Measurements from ENCODE around the gene TCP11.

TCP11 gene

DNA sequence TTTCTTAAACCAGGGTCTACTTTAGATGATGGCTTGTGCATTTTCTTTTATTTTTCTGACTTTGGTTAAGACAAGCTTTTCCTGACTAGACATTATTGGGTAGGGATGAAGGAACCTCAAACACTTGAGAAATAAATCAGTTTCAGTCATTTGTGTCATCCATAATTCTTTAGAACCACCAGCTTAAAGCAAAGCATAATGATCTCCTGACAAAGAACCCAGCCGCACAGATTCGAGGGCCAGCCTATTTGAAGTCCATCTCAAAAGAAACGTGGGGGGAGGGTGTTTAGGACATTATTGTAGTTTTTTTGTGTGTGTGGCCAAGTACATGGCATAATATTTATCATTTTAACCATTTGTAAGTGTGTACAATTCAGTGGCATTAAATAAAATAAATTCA is 6.3 kb upstream of the TCP11 start:
- FAIRE-seq, result no peak
- TF ChIP-seq, protein P1, sequence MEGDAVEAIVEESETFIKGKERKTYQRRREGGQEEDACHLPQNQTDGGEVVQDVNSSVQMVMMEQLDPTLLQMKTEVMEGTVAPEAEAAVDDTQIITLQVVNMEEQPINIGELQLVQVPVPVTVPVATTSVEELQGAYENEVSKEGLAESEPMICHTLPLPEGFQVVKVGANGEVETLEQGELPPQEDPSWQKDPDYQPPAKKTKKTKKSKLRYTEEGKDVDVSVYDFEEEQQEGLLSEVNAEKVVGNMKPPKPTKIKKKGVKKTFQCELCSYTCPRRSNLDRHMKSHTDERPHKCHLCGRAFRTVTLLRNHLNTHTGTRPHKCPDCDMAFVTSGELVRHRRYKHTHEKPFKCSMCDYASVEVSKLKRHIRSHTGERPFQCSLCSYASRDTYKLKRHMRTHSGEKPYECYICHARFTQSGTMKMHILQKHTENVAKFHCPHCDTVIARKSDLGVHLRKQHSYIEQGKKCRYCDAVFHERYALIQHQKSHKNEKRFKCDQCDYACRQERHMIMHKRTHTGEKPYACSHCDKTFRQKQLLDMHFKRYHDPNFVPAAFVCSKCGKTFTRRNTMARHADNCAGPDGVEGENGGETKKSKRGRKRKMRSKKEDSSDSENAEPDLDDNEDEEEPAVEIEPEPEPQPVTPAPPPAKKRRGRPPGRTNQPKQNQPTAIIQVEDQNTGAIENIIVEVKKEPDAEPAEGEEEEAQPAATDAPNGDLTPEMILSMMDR (IDR thresholded peaks at IDR 0.05; ENCODE audit: insufficient read depth, missing control alignments), result no peak
- no peak for DNase-seq (ENCODE audit: insufficient read length, low spot score)

DNA sequence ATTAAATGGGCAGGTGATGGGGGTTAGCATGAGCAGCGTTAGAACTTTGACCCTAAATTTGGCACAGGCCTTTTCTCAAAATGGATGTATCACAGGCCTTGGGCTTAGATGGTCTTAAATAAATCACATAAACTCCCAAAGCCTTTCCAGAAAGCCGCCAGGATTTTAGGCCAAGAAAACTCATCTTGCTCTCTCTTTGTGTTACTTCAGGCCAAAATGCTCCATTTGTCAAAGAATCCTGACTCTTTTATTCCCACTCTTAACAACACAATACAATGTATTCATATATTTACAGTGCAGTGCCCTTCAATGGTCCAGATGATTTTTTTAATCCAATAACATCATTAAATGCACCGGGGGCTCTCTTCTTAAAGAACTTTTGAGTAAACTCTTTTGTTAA is 5.9 kb upstream of the TCP11 start:
- TF ChIP-seq, protein P1 (IDR thresholded peaks at IDR 0.05; ENCODE audit: insufficient read depth, missing control alignments), result no peak
- FAIRE-seq (no peak), DNase-seq (ENCODE audit: insufficient read length, low spot score) (no peak)

DNA sequence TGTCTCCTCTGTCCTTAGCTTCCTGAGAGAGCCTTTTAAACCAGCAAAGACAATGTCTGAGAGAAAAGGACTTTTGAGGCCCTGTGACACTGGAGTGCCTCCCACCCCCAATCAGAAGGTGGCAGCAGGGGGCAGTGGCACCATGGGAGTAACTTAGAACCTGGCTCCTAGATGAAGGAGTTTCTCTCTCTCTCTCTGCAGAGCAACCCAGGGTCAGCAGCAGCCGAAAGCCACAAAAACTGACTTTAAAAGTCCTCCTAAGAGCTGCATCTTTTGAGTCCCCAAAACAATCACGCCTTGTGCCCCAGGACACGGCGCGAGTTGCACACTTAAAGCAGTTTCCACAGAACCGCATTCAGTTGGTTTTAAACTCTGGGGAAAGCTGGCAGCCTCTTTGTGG is 5.3 kb upstream of the TCP11 start:
- TF ChIP-seq, protein P1 (IDR thresholded peaks at IDR 0.05; ENCODE audit: insufficient read depth, missing control alignments), result peak; percentile 81
- peak; percentile 37 for DNase-seq (ENCODE audit: insufficient read length, low spot score)
- FAIRE-seq, result no peak

DNA sequence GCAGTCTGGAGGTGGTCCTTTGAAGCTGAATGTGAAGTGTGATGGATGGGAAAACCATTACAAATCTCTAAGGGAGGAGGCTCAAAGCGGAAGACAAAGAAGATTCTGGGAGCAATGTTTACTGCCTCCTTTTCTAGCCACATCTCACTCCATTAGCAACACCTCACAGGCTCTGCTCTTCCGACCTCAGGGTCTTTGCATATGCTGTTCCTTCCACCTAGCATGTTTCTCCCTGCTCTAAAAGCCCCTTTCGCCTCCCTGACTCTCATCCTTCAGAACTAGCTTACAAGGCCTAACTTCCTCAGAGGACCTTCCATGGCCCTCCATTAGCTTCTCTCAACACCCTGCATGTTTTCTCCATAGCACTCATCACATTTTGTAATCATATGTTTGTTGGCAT is 4.6 kb upstream of the TCP11 start:
- DNase-seq (ENCODE audit: insufficient read length, low spot score), result no peak
- TF ChIP-seq, protein P1 (IDR thresholded peaks at IDR 0.05; ENCODE audit: insufficient read depth, missing control alignments), result no peak
- FAIRE-seq, result no peak

DNA sequence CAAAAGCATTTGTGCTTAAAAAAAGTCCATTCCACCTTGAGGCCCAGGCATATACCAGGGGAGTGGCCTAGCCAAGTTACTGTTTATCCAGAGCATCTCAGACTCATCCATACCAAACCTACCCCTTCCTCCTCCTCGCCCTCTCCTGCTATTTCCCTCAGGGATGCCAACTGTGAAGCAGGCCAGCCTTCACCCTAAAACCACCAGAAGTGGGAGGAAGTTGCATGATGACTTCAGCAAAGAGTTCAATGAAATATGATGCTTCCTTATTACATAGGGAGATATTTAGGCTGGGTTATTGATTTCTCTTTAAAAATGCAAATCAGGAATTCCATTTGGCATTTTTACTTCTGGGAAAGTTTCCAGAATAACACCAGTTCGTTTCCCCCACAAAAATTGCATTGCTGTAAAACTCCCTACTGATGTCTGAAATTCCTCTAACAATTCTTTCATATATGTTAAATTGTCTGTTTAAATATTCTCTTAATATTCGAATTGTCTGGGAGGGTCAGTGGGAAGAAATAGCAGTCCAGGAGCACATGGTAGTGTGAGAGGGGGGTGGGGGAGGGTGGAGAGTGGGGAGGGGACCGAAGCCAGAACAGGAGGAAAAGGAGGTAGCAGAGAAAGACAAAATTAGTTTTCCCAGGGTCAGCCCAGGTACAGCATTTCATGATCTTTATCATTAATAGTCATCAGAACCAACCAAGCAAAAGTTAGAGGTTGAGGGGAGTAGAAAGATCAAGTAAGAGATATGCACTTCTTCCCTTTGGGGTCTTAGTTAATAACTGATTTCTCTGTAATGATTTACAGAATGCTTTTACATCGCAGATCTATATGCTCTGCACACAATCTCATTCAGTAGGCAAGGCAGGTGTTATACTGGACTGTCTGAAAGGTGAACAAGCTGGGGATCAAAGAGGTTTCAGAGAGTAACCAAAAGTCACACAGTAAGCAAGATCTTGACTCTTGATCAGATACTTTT is 1.7 kb upstream of the TCP11 start:
- DNase-seq (ENCODE audit: insufficient read length, low spot score) (no peak), FAIRE-seq (no peak)
- TF ChIP-seq, protein P1 (IDR thresholded peaks at IDR 0.05; ENCODE audit: insufficient read depth, missing control alignments), result no peak

DNA sequence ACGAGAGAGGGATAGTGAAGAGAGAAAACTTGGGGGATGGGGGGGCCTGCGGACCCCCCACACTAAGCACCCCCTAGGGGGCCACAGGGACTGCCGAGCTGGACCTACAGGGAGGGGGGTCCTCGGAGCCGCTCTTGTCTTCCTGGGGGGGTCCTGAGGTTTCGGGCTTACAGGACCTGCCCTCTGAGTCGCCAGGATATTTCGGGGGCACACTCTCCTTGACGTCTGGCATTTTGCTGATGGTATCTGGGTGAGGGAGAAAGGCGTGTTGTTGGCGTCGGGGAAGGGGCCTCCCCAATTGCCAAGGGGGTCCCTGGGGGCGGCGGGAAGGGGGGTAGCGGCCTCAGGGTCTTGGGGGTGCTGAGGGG is 516 bp downstream of the TCP11 start:
- TF ChIP-seq, protein P1 (IDR thresholded peaks at IDR 0.05; ENCODE audit: insufficient read depth, missing control alignments), result no peak
- DNase-seq (ENCODE audit: insufficient read length, low spot score) (no peak), FAIRE-seq (no peak)

Data from D721Med (cell line).